Liver (tissue), 9 donors: ENCODE data around the gene ITGA11. TPM values are rescaled to one million over a fixed set of nuclear protein-coding genes. Genes with fewer than 3 reads are reported as not detected.
"Not testable (repeated sequence)": the region's sequence is repeated elsewhere in the genome, so short reads cannot be mapped to it uniquely, and the experiment has no call there.

Experiments
- DNase-seq: peaks from one replicate; pipeline ENCODE4 v3.0.0-alpha.2; 2017; ENCODE audit warnings: low spot score
- H3K27ac ChIP-seq, 2 donors: one replicate each; pipeline ENCODE4 v1.7.0; 2013; ENCODE audit warnings: inconsistent platforms in 2 of 2, low read length in 2 of 2, control low read depth in 1 of 2, low read depth in 1 of 2, mild to moderate bottlenecking in 1 of 2
- H3K27me3 ChIP-seq, 4 donors: one replicate each; pipeline versions ENCODE4 v1.6.1 to v1.7.0; 2013; ENCODE audit warnings: low read length in 3 of 4, inconsistent platforms in 1 of 4, mild to moderate bottlenecking in 1 of 4, moderate library complexity in 1 of 4; ENCODE audit not compliant: control insufficient read depth in 4 of 4, insufficient read depth in 4 of 4
- H3K36me3 ChIP-seq, 4 donors: one replicate each; pipeline versions ENCODE4 v1.6.1 to v1.7.0; 2013; ENCODE audit warnings: low read length in 3 of 4, mild to moderate bottlenecking in 3 of 4, low read depth in 1 of 4, moderate library complexity in 1 of 4; ENCODE audit not compliant: control insufficient read depth in 4 of 4, insufficient read depth in 3 of 4
- H3K4me1 ChIP-seq, 4 donors: one replicate each; pipeline versions ENCODE4 v1.6.1 to v1.7.0; 2013; ENCODE audit warnings: low read length in 3 of 4, mild to moderate bottlenecking in 3 of 4, moderate library complexity in 1 of 4; ENCODE audit not compliant: control insufficient read depth in 4 of 4, insufficient read depth in 4 of 4
- H3K4me3 ChIP-seq, 3 donors: one replicate each; pipeline versions ENCODE4 v1.6.1 to v1.7.0; 2013; ENCODE audit warnings: low read length in 3 of 3, control low read depth in 1 of 3, low read depth in 1 of 3, mild to moderate bottlenecking in 1 of 3
- H3K9ac ChIP-seq, 2 donors: one replicate each; pipeline ENCODE4 v1.7.0; 2013; ENCODE audit warnings: low read length in 2 of 2, mild to moderate bottlenecking in 2 of 2, moderate library complexity in 2 of 2, control low read depth in 1 of 2, low read depth in 1 of 2
- H3K9me3 ChIP-seq, 4 donors: one replicate each; pipeline versions ENCODE4 v1.6.1 to v1.7.0; 2013; ENCODE audit warnings: low read length in 3 of 4; ENCODE audit not compliant: control insufficient read depth in 4 of 4
- EGR1 ChIP-seq, 2 donors: IDR thresholded peaks; 2 replicates each; pipeline ENCODE4 v1.6.1; 2016 to 2018; ENCODE audit warnings: antibody characterized with exemption in 2 of 2, low read depth in 2 of 2
- FOXA1 ChIP-seq: IDR thresholded peaks from 2 replicates; pipeline ENCODE4 v1.6.1; 2016; ENCODE audit warnings: antibody characterized with exemption
- FOXA2 ChIP-seq: IDR thresholded peaks from 2 replicates; pipeline ENCODE4 v1.6.1; 2016; ENCODE audit warnings: antibody characterized with exemption
- GABPA ChIP-seq, 2 donors: IDR thresholded peaks in 1 of 2; conservative IDR thresholded peaks in 1 of 2; 2 replicates each; pipeline ENCODE4 v1.6.1; 2016; ENCODE audit warnings: antibody characterized with exemption in 2 of 2, mild to moderate bottlenecking in 1 of 2, moderate library complexity in 1 of 2
- HNF4A ChIP-seq, 2 donors: conservative IDR thresholded peaks; 2 replicates each; pipeline ENCODE4 v1.6.1; 2016; ENCODE audit warnings: antibody characterized with exemption in 2 of 2, mild to moderate bottlenecking in 2 of 2
- HNF4G ChIP-seq: IDR thresholded peaks from 2 replicates; pipeline ENCODE4 v1.6.1; 2016; ENCODE audit warnings: antibody characterized with exemption
- JUND ChIP-seq, 2 donors: IDR thresholded peaks; 2 replicates each; pipeline ENCODE4 v1.6.1; 2016; ENCODE audit warnings: antibody characterized with exemption in 2 of 2
- NR2F2 ChIP-seq: IDR thresholded peaks from 2 replicates; pipeline ENCODE4 v1.6.1; 2016; ENCODE audit warnings: antibody characterized with exemption
- SP1 ChIP-seq: IDR thresholded peaks from 2 replicates; pipeline ENCODE4 v1.6.1; 2018; ENCODE audit warnings: antibody characterized with exemption, mild to moderate bottlenecking
- TAF1 ChIP-seq: conservative IDR thresholded peaks from 2 replicates; pipeline ENCODE4 v1.6.1; 2016; ENCODE audit warnings: antibody characterized with exemption, mild to moderate bottlenecking
- YY1 ChIP-seq: IDR thresholded peaks from 2 replicates; pipeline ENCODE4 v1.6.1; 2016; ENCODE audit warnings: antibody characterized with exemption, mild to moderate bottlenecking
- WGBS: extraction: QIAGEN DNeasy Blood & Tissue Kit; methylation state at CpG from one replicate; pipeline ENCODE4 v1.1.7; 2013; 5-methylcytosine and 5-hydroxymethylcytosine counted together
- polyA plus RNA-seq, 2 donors: library from polyadenylated mRNA; stranded (reverse) in 1 of 2; unstranded in 1 of 2; fragments of 200-250 nt in 1 of 2; fragments of >200 nt in 1 of 2; fragmentation: Nextera tagmentation in 1 of 2; extraction: Ambion mirVana in 1 of 2; gene quantifications; one replicate each; pipeline versions ENCODE4 v1.2.1 to v1.2.3, GENCODE V29; 2013 to 2015
- total RNA-seq, 2 donors: library from RNA; depleted of rRNA; stranded (reverse); fragments of >200 nt; gene quantifications; one replicate each; pipeline ENCODE4 v1.2.3, GENCODE V29; 2014
- TF ChIP-seq, protein P1 (sequence below): fragments of 150-350 bp; IDR thresholded peaks from 2 replicates; pipeline ENCODE4 v1.5.1; 2017; ENCODE audit warnings: improper control_type of control experiment, low read depth, low read length; ENCODE audit not compliant: missing input control
- TF ChIP-seq, protein P2 (sequence below): IDR thresholded peaks from 2 replicates; pipeline ENCODE4 v1.6.1; 2016; ENCODE audit warnings: antibody characterized with exemption
- TF ChIP-seq, protein P3 (sequence below): IDR thresholded peaks from 2 replicates; pipeline ENCODE4 v1.6.1; 2016; ENCODE audit warnings: antibody characterized with exemption
- donor health status: healthy.
- donor health status: healthy.
- donor health status: healthy.
- donor health status: healthy.
- donor health status: healthy.

Gene ITGA11
- total and polyA plus RNA-seq, 4 donors = 0.32 to 1.0 (median 0.67) TPM

DNA sequence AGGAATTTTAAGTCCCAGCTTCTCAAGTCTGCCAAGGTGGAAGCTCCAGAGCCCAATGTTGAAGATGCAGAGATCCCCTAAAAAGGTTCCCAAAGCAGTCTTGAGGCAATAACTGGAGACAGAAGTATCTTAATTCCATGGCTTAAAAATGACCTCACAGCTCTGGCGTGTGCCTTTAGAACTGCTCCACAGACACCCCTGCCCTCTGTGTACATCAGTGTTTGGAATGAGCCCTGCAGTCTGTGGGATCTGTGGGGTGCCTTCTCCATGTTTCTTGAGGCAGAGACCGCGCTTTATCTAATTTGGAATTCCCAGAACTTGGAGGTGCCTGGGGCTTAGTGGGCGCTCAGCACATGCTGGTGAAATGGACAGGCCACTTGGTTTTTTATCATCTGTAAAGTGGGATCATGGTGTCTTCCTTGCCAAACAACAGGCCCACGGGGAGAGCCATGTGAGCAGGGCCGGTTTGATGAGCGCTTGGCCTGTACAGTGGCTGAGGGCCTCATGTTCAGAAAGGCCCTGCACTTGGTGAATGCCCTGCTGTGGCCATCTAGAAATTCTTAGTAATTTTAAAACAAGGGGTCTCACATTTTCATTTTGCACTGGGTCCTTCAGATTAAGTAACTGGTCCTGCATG is 7.1 kb downstream of the ITGA11 start:
- no peak for DNase-seq
- no peaks in the 10 kb centered on the region for H3K9me3 ChIP-seq
- no peak overlapping the region for H3K4me3 ChIP-seq
- H3K36me3 ChIP-seq = no peaks in the 10 kb centered on the region
- H3K4me1 ChIP-seq = no peaks in the 10 kb centered on the region
- WGBS = 94% methylated on average over 7 of the region's 7 CpGs
- H3K9ac ChIP-seq = no peak overlapping the region
- no peak overlapping the region for H3K27ac ChIP-seq
- H3K27me3 ChIP-seq = no peaks in the 10 kb centered on the region
- TF ChIP-seq YY1 = no peak
- TF ChIP-seq HNF4A (conservative IDR thresholded peaks at IDR 0.05) = no peak
- TF ChIP-seq, protein P1, sequence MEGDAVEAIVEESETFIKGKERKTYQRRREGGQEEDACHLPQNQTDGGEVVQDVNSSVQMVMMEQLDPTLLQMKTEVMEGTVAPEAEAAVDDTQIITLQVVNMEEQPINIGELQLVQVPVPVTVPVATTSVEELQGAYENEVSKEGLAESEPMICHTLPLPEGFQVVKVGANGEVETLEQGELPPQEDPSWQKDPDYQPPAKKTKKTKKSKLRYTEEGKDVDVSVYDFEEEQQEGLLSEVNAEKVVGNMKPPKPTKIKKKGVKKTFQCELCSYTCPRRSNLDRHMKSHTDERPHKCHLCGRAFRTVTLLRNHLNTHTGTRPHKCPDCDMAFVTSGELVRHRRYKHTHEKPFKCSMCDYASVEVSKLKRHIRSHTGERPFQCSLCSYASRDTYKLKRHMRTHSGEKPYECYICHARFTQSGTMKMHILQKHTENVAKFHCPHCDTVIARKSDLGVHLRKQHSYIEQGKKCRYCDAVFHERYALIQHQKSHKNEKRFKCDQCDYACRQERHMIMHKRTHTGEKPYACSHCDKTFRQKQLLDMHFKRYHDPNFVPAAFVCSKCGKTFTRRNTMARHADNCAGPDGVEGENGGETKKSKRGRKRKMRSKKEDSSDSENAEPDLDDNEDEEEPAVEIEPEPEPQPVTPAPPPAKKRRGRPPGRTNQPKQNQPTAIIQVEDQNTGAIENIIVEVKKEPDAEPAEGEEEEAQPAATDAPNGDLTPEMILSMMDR = no peak
- TF ChIP-seq EGR1 (IDR thresholded peaks at IDR 0.05; ENCODE audit: low read depth in 2 of 2) = no peak
- no peak for TF ChIP-seq FOXA1
- TF ChIP-seq SP1 = no peak
- no peak for TF ChIP-seq GABPA (IDR thresholded peaks at IDR 0.05 in 1 of 2, conservative IDR thresholded peaks at IDR 0.05 in 1 of 2)
- TF ChIP-seq TAF1 = no peak
- TF ChIP-seq FOXA2 = no peak
- no peak for TF ChIP-seq JUND (IDR thresholded peaks at IDR 0.05)
- TF ChIP-seq, protein P2, sequence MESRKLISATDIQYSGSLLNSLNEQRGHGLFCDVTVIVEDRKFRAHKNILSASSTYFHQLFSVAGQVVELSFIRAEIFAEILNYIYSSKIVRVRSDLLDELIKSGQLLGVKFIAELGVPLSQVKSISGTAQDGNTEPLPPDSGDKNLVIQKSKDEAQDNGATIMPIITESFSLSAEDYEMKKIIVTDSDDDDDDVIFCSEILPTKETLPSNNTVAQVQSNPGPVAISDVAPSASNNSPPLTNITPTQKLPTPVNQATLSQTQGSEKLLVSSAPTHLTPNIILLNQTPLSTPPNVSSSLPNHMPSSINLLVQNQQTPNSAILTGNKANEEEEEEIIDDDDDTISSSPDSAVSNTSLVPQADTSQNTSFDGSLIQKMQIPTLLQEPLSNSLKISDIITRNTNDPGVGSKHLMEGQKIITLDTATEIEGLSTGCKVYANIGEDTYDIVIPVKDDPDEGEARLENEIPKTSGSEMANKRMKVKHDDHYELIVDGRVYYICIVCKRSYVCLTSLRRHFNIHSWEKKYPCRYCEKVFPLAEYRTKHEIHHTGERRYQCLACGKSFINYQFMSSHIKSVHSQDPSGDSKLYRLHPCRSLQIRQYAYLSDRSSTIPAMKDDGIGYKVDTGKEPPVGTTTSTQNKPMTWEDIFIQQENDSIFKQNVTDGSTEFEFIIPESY = no peak
- TF ChIP-seq, protein P3, sequence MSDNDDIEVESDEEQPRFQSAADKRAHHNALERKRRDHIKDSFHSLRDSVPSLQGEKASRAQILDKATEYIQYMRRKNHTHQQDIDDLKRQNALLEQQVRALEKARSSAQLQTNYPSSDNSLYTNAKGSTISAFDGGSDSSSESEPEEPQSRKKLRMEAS = no peak
- no peak for TF ChIP-seq NR2F2
- TF ChIP-seq HNF4G = no peak

DNA sequence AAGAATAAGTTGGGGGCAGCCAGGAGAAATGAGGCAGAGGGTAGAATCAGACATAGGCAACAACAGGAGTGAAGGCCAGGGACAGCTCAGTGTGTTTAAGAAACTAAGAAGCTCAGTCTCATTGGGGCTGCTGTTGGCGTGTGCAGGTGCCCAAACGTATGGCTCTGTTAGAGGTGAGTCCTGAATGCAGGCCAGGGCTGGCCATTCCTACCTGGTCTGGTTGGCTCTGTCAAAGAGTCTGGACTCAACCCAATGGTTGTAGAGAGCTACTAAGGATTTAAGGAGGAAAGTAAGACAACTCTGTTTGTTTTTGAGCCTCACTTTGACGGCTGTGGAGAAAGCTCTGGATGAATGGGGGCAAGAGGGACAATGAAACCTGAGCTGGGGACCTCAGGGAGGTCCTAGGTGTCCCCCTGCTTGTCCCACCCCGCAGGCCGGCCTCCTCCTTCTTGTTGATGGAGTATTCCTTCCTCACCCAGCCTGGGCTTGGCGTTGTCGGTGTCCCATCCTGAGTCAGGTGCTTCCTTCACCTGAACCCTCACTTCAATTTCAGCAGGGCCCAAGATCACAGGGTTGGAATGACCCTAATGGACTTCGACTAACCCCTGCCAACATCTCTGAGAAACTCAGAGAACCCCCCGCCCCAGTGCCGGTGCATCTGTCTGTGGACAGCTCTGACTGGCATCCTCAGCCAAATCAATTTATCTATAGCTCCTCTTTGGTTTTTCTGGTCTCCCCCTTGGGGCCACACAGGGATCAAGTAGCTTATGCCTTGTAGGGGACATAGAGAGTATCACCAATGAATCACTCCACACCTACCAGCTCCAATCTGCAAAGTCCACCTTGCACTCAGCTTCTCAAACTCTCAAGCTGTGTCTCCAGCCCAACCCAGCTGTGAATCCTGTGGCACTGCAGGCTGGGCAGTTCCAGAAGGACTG is 8.3 kb downstream of the ITGA11 start:
- 89% methylated on average over 10 of the region's 10 CpGs for WGBS
- no peak for DNase-seq
- no peak overlapping the region for H3K27ac ChIP-seq
- no peak overlapping the region for H3K4me3 ChIP-seq
- H3K9me3 ChIP-seq = no peaks in the 10 kb centered on the region
- TF ChIP-seq, protein P2 = no peak
- no peaks in the 10 kb centered on the region for H3K27me3 ChIP-seq
- H3K4me1 ChIP-seq = no peaks in the 10 kb centered on the region
- no peaks in the 10 kb centered on the region for H3K36me3 ChIP-seq
- H3K9ac ChIP-seq = no peak overlapping the region

DNA sequence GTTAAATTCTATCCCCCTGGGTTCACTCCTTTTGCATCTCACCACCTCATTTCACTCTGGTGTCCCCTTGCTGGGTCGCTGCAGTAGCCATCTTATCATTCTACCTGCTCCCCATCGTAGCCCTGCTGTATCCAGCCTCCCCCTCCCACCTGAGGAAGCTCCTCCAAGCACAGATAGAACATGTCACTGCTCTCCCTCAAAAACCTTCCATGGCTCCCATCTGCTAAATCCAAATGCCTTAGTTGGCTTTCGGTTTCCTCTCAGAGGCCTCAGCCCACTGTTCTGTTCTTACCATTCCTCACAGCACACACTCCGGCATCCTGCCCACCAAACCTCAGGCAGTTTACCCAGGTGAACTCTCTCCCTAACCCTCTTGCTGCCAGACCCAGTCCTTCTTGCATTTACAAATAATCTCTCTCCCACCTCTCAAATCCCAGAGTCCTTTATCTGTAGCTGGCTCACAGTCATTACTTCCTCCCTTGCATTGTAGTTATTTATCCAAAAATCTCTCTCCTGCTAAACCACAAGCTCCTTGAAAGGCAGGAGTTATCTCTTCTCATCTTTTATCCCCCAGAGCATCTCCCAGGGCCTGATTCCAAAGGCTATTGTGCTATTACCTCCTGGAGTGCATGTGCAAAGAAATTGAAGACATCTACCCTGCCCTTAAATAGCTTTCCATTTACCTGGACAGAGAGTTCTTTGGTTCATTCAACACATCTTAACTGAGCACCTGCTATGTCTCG is 9.4 kb downstream of the ITGA11 start:
- H3K27ac ChIP-seq, H3K4me3 ChIP-seq, H3K4me1 ChIP-seq, H3K9ac ChIP-seq, DNase-seq, H3K9me3 ChIP-seq, H3K36me3 ChIP-seq, H3K27me3 ChIP-seq: not testable (repeated sequence)
- WGBS = 74% methylated on average over 4 of the region's 5 CpGs
